ENCODE measurements around the gene ATP5PF. TPM values are rescaled to one million over a fixed set of nuclear protein-coding genes. Genes with fewer than 3 reads are reported as not detected.
"Not testable (repeated sequence)": the region's sequence is repeated elsewhere in the genome, so short reads cannot be mapped to it uniquely, and the experiment has no call there.

ATP5PF gene, protein sequence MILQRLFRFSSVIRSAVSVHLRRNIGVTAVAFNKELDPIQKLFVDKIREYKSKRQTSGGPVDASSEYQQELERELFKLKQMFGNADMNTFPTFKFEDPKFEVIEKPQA
- total RNA-seq (100 to 1,000 TPM; 355 to 424 (median 366) TPM), polyA plus RNA-seq (1,000 to 10,000 TPM in 2 of 3 donors, 100 to 1,000 TPM in 1; 699 to 1,142 (median 1,010) TPM)
- long read RNA-seq, donor 1, transcript ATP5PF-201 (4 exons, 614 nt): major isoform, 150 of 198 reads
- long read RNA-seq, donor 1, transcript ATP5PF-204 (4 exons, 1,179 nt): minor isoform, 12 of 198 reads
- long read RNA-seq, donor 1, partial matches to known transcripts: 30 of 198 reads
- long read RNA-seq, donor 1, other reads (novel, unspliced or antisense): 1 of 198 reads
- long read RNA-seq, donor 2, transcript ATP5PF-204 (4 exons, 1,179 nt): minor isoform, 14 of 324 reads
- long read RNA-seq, donor 2, transcript ATP5PF-202 (4 exons, 826 nt): minor isoform, 6 of 324 reads
- long read RNA-seq, donor 2, transcript ATP5PF-201 (4 exons, 614 nt): major isoform, 292 of 324 reads
- long read RNA-seq, donor 2, partial matches to known transcripts: 7 of 324 reads
- long read RNA-seq, donor 2, other reads (novel, unspliced or antisense): 4 of 324 reads

DNA sequence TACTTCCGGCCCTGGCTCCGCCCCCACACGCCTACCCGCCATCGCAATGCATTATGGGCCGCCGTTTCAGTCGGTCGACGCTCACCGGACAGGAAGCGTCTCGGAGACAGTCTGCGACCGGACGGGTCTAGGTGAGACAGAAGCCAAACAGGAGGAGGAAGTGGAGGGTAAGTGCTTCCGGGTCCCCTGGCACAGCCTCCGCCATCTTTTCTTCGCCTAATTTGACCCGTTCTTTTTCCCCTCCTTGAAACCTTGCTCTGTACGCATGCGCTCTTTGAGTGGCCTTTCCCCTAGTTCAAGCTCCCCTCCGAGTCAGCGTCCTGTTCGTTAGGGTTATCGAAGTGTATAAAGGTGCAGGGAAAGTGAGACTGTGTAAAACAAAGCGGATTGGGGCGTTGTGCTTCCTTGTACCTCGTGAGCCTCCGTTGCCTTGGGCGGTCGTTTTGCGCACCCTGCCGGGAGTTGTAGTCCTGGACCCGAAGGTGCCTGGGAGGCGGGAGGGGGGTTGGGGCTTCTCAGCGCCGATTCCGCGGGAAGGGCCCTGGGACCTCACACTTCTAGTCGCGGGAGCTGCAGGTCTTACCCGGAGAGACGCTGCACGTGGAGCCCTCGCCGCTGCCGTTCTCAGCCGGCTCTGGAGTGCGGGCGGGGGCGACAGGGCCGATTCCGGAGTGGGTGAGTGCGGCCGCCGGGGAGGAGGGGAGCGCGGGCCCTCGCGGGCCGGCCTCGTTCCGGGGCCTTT lies at the start of gene ATP5PF, which contains the start of gene GABPA:
Gene ATP5PF (minus strand): TSS at position 1 of the 742 bp plus-strand sequence. CDS start 5,110 bp downstream, outside the sequence.
Gene GABPA (plus strand): TSS at position 69 of the 742 bp plus-strand sequence. CDS start 6,627 bp downstream, outside the sequence.
- Histone ChIP-seq H3K4me1 (peaks cover 48% of the 10 kb centered on the region), H3K9me3 (no peaks in the 10 kb centered on the region), H3K27ac (peak within 1 kb of the TSS; percentile 97), H3K36me3 (ENCODE audit: insufficient read depth in 1 of 2, low read depth in 1 of 2) (no peaks in the 10 kb centered on the region), H3K27me3 (ENCODE audit: insufficient read depth in 3 of 3, low read length in 2 of 3) (no peaks in the 10 kb centered on the region), H3K4me3 (peak within 1 kb of the TSS; percentile 93)
- DNase-seq (peak; percentile 97 to 99), ATAC-seq (peak; percentile 89 to 94 (median 94))
- intact Hi-C loops (cut with DNase I): loop anchor here in 1 of 2 donors (5.0 kb wide), 1 partner anchor 128 kb away; the partner anchor contains the start of gene MRPL39
- 0% methylated on average over 50 to 64 of the region's 64 CpGs for WGBS, 3 donors
- TF ChIP-seq, protein P1, sequence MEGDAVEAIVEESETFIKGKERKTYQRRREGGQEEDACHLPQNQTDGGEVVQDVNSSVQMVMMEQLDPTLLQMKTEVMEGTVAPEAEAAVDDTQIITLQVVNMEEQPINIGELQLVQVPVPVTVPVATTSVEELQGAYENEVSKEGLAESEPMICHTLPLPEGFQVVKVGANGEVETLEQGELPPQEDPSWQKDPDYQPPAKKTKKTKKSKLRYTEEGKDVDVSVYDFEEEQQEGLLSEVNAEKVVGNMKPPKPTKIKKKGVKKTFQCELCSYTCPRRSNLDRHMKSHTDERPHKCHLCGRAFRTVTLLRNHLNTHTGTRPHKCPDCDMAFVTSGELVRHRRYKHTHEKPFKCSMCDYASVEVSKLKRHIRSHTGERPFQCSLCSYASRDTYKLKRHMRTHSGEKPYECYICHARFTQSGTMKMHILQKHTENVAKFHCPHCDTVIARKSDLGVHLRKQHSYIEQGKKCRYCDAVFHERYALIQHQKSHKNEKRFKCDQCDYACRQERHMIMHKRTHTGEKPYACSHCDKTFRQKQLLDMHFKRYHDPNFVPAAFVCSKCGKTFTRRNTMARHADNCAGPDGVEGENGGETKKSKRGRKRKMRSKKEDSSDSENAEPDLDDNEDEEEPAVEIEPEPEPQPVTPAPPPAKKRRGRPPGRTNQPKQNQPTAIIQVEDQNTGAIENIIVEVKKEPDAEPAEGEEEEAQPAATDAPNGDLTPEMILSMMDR (IDR thresholded peaks at IDR 0.05): no peak

DNA sequence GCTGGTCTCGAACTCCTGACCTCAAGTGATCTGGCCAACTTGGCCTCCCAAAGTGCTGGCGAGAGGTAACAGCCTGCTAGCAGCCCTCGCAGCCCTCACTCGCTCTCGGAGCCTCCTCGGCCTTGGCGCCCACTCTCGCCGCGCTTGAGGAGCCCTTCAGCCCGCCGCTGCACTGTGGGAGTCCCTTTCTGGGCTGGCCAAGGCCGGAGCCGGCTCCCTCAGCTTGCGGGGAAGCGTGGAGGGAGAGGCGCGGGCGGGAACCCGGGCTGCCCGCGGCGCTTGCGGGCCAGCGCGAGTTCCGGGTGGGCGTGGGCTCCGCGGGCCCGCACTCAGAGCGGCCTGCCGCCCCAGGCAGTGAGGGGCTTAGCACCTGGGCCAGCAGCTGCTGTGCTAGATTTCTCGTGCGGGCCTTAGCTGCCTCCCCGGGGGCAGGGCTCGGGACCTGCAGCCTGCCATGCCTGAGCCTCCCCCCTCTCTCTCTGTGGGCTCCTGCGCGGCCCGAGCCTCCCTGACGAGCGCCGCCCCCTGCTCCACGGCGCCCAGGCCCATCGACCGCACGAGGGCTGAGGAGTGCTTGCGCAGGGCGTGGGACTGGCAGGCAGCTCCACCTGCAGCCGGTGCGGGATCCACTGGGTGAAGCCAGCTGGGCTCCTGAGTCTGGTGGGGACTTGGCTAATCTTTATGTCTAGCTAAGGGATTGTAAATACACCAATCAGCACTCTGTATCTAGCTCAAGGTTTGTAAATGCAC lies 43.6 kb upstream of the ATP5PF start:
- ATAC-seq; DNase-seq; H3K27ac ChIP-seq; H3K4me1 ChIP-seq; H3K27me3 ChIP-seq (ENCODE audit: insufficient read depth in 3 of 3, low read length in 2 of 3); H3K9me3 ChIP-seq; intact Hi-C loops (cut with DNase I); H3K4me3 ChIP-seq; H3K36me3 ChIP-seq (ENCODE audit: insufficient read depth in 1 of 2, low read depth in 1 of 2): not testable (repeated sequence)
- 91 to 94% (median 92%) methylated on average over 49 to 52 of the region's 52 CpGs for WGBS, 3 donors

DNA sequence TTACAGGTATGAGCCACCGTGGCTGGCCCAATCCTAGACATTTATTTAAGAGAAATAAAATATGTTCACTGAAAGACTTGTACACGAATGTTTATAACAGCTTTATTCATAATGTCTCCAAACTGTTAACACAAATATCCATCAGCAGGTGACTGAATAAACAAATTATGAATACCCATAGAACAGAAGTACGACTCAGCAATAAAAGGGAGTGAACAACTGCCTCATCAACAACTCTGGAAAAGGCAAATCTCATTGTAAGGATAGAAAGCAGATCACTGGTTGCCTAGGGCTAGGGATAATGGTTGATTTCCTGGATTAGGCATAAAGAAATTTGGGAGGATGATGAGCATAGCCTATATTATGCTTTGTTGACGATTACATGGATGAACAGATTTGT lies 41.7 kb upstream of the ATP5PF start:
- H3K9me3 ChIP-seq: no peaks in the 10 kb centered on the region
- 83 to 89% (median 86%) methylated on average over 4 of the region's 4 CpGs for WGBS, 3 donors
- no peaks in the 10 kb centered on the region for H3K4me1 ChIP-seq
- DNase-seq (no peak), ATAC-seq (no peak)
- H3K4me3 ChIP-seq: no peak overlapping the region
- TF ChIP-seq, protein P1 (IDR thresholded peaks at IDR 0.05): no peak
- H3K27me3 ChIP-seq (ENCODE audit: insufficient read depth in 3 of 3, low read length in 2 of 3): no peaks in the 10 kb centered on the region
- H3K27ac ChIP-seq: no peak overlapping the region
- H3K36me3 ChIP-seq (ENCODE audit: insufficient read depth in 1 of 2, low read depth in 1 of 2): no peaks in the 10 kb centered on the region
- intact Hi-C loops (cut with DNase I): no loop called here

DNA sequence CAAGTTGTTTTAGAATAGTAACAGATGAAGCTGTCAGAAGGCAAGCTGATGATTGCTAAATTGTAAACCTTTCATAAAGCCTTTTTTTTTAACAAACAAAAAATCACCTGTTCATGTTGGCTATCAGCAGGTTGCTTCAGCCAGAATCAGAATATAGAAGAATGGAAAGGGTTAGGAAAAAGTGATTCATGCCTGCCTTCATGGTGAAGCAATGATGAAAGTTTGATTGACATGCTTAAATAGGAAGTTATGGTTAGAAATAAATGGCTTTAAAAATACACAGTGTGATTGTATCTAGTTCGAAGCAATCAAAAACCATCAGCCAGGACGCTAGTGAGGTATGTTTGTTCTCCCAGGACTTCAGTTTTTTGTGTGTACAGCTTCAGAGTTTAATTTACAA lies 38.0 kb upstream of the ATP5PF start:
- 61 to 70% (median 69%) methylated on average over 2 of the region's 2 CpGs for WGBS, 3 donors
- no peaks in the 10 kb centered on the region for H3K9me3 ChIP-seq

More for the DNA sequence above, 38.0 kb upstream of the ATP5PF start:
- intact Hi-C loops (cut with DNase I): no loop called here
- Histone ChIP-seq H3K27ac (no peak overlapping the region), H3K27me3 (ENCODE audit: insufficient read depth in 3 of 3, low read length in 2 of 3) (no peaks in the 10 kb centered on the region), H3K36me3 (ENCODE audit: insufficient read depth in 1 of 2, low read depth in 1 of 2) (peaks cover 0 to 30% of the 10 kb centered on the region in 2 donors), H3K4me3 (no peak overlapping the region), H3K4me1 (no peaks in the 10 kb centered on the region)
- DNase-seq (no peak), ATAC-seq (no peak)
- TF ChIP-seq, protein P1 (IDR thresholded peaks at IDR 0.05): no peak
